PC-9 (cell line): ENCODE results near the gene TAF9. TPM values are rescaled to one million over a fixed set of nuclear protein-coding genes. Genes with fewer than 3 reads are reported as not detected.

Source experiments
- BruUV-seq: library from RNA; stranded (reverse); fragments of 400-500 nt; replicated peaks from 2 replicates; lab custom pipeline; 2021; lab: Mats Ljungman, UMichigan
- CTCF ChIA-PET: fragments of 300-600 bp; sonication (Branson Sonifier 250); formaldehyde crosslinking; loops from one replicate; lab custom pipeline; 2022; ENCODE audit warnings: antibody characterized with exemption; lab: Charles Lee
- POLR2A ChIA-PET: fragments of 300-600 bp; sonication (Branson Sonifier 250); formaldehyde crosslinking; loops from one replicate; lab custom pipeline; 2022; ENCODE audit warnings: antibody characterized with exemption; ENCODE audit not compliant: unreplicated experiment; lab: Charles Lee
- DNase-seq, 2 experiments: peaks; one replicate each; pipeline versions ENCODE4 v3.0.0 to v3.0.0-alpha.2; 2015 to 2022; ENCODE audit warnings: mixed read lengths in 1 of 2
- H2AFZ ChIP-seq: fragments of 200-600 bp; sonication (generic); 2 replicates; pipeline ENCODE4 v1.8.1; 2017; ENCODE audit warnings: antibody characterized with exemption
- H3F3A ChIP-seq: fragments of 200-600 bp; sonication (generic); 2 replicates; pipeline ENCODE4 v1.8.1; 2017; ENCODE audit warnings: antibody characterized with exemption, mild to moderate bottlenecking, low read depth; ENCODE audit not compliant: insufficient read depth
- H3K27ac ChIP-seq: fragments of 200-600 bp; sonication (generic); 2 replicates; pipeline ENCODE4 v1.6.1; 2016; ENCODE audit warnings: mixed run types
- H3K27me3 ChIP-seq: fragments of 200-600 bp; sonication (generic); 2 replicates; pipeline ENCODE4 v1.6.1; 2016; ENCODE audit warnings: low read depth, mixed run types; ENCODE audit not compliant: insufficient read depth
- H3K36me3 ChIP-seq: fragments of 200-600 bp; sonication (generic); 2 replicates; pipeline ENCODE4 v1.6.1; 2016; ENCODE audit warnings: low read depth, mixed run types
- H3K4me1 ChIP-seq: fragments of 200-600 bp; sonication (generic); replicated peaks from 2 replicates; pipeline ENCODE4 v1.6.1; 2016; ENCODE audit warnings: mixed run types; ENCODE audit not compliant: insufficient read depth
- H3K4me2 ChIP-seq: fragments of 200-600 bp; sonication (generic); 2 replicates; pipeline ENCODE4 v1.6.1; 2017; ENCODE audit warnings: mixed run types
- H3K4me3 ChIP-seq: fragments of 200-600 bp; sonication (generic); 2 replicates; pipeline ENCODE4 v1.6.1; 2016; ENCODE audit warnings: mixed run types
- H3K79me2 ChIP-seq: fragments of 200-600 bp; sonication (generic); 2 replicates; pipeline ENCODE4 v1.6.1; 2017; ENCODE audit warnings: low read depth, mixed run types
- H3K9me2 ChIP-seq: fragments of 200-600 bp; sonication (generic); 2 replicates; pipeline ENCODE4 v1.8.1; 2017; ENCODE audit warnings: mild to moderate bottlenecking; ENCODE audit not compliant: insufficient read depth
- H3K9me3 ChIP-seq: fragments of 200-600 bp; sonication (generic); 2 replicates; pipeline ENCODE4 v1.8.1; 2016; ENCODE audit warnings: low read depth; ENCODE audit not compliant: insufficient read depth
- H4K20me1 ChIP-seq: fragments of 200-600 bp; sonication (generic); 2 replicates; pipeline ENCODE4 v1.8.1; 2017; ENCODE audit not compliant: insufficient read depth
- CTCF ChIP-seq: fragments of 200-600 bp; sonication (generic); conservative IDR thresholded peaks from 2 replicates; pipeline ENCODE4 v1.6.1; 2017; ENCODE audit warnings: mixed run types, antibody characterized with exemption, mild to moderate bottlenecking, moderate library complexity
- EZH2 ChIP-seq: fragments of 200-600 bp; sonication (generic); IDR thresholded peaks from 2 replicates; pipeline ENCODE4 v1.8.0; 2017; ENCODE audit warnings: antibody characterized with exemption, low read depth
- intact Hi-C: fragments of 100-400 bp; cut with micrococcal nuclease; formaldehyde crosslinking; loops from one replicate; pipeline ENCODE4 v1.10.0; 2022; ENCODE audit not compliant: unreplicated experiment
- total RNA-seq: library from RNA; stranded (reverse); gene quantifications from 2 replicates; pipeline ENCODE4 v1.2.3, GENCODE V29; 2021

The TAF9 gene
- total RNA-seq, 1 experiment from 2014 or later: 50.8 TPM

- BruUV-seq: TSS peak; percentile 62
- Histone ChIP-seq H3F3A (0 out of 2 replicates have a peak, but pooled peaks cover 2% of the 10 kb centered on the region), H2AFZ (peak overlapping the region; percentile 87), H3K4me2 (peak overlapping the region; percentile 79), H3K4me1 (peaks cover 19% of the 10 kb centered on the region), H3K36me3 (peaks cover 24% of the 10 kb centered on the region), H3K27me3 (no peaks in the 10 kb centered on the region), H3K79me2 (peaks cover 75% of the 10 kb centered on the region), H3K27ac (peak overlapping the region; percentile 98), H3K9me3 (no peaks in the 10 kb centered on the region), H4K20me1 (peaks cover 18% of the 10 kb centered on the region), H3K4me3 (peak overlapping the region; percentile 94), H3K9me2 (no peaks in the 10 kb centered on the region)
- peak; percentile 3 to 38 for DNase-seq
- ChIA-PET CTCF (no interaction called here), POLR2A (interaction anchor here (0.6 kb wide), 1 partner anchor 104 kb away, joined by 6 read pairs; no protein-coding TSS in a partner anchor)
- intact Hi-C loops: loop anchor here (5.0 kb wide), 1 partner anchor 36 kb away; the partner anchor contains the start of gene CCDC125
- no peak for TF ChIP-seq CTCF
- no peak for TF ChIP-seq EZH2
Measured at GRCh38 chr5:69368458-69369339, 621 bp downstream of the TAF9 start.

- Histone ChIP-seq H3K4me1 (peaks cover 19% of the 10 kb centered on the region), H4K20me1 (peaks cover 27% of the 10 kb centered on the region), H3K9me3 (no peaks in the 10 kb centered on the region), H2AFZ (no peak overlapping the region), H3F3A (0 out of 2 replicates have a peak, but pooled peaks cover 5% of the 10 kb centered on the region), H3K27ac (no peak overlapping the region), H3K79me2 (peaks cover 83% of the 10 kb centered on the region), H3K4me3 (peak overlapping the region; percentile 94), H3K27me3 (no peaks in the 10 kb centered on the region), H3K4me2 (peak overlapping the region; percentile 79), H3K9me2 (no peaks in the 10 kb centered on the region), H3K36me3 (peaks cover 27% of the 10 kb centered on the region)
- no TSS peak for BruUV-seq
- ChIA-PET POLR2A (no interaction called here), CTCF (no interaction called here)
- DNase-seq: no peak
- no peak for TF ChIP-seq CTCF
- TF ChIP-seq EZH2: no peak
- intact Hi-C loops: loop anchor here (5.0 kb wide), 1 partner anchor 35 kb away; the partner anchor contains the start of gene CCDC125
Measured at GRCh38 chr5:69367697-69368279, 1.5 kb downstream of the TAF9 start.

- H3K27ac ChIP-seq: no peak overlapping the region
- POLR2A ChIA-PET: no interaction called here
- peaks cover 27% of the 10 kb centered on the region for H3K36me3 ChIP-seq
- peaks cover 75% of the 10 kb centered on the region for H3K79me2 ChIP-seq
- H3K27me3 ChIP-seq: no peaks in the 10 kb centered on the region
- TF ChIP-seq EZH2 (no peak), CTCF (no peak)
- H2AFZ ChIP-seq: no peak overlapping the region
- no peaks in the 10 kb centered on the region for H3K9me2 ChIP-seq
- H3K4me1 ChIP-seq: peaks cover 9% of the 10 kb centered on the region
- BruUV-seq: no TSS peak
- no peak for DNase-seq
- intact Hi-C loops: loop anchor here (5.0 kb wide), 1 partner anchor 33 kb away; the partner anchor contains the start of gene CCDC125
- peaks cover 34% of the 10 kb centered on the region for H4K20me1 ChIP-seq
- H3K4me2 ChIP-seq: no peak overlapping the region
- H3K9me3 ChIP-seq: no peaks in the 10 kb centered on the region
- H3K4me3 ChIP-seq: no peak overlapping the region
- H3F3A ChIP-seq: peaks cover 6% of the 10 kb centered on the region; the same call in 1 of the 2 replicates
- CTCF ChIA-PET: no interaction called here
Measured at GRCh38 chr5:69364850-69365249, 4.5 kb downstream of the TAF9 start.
